HG03135 (cell line): ENCODE data around the gene NPHS1.
"Not testable (repeated sequence)": the region's sequence is repeated elsewhere in the genome, so short reads cannot be mapped to it uniquely, and the experiment has no call there.

Source experiments
- ATAC-seq: cut with Tn5 transposase; IDR thresholded peaks from one replicate; pipeline ENCODE4 v1.9.1; 2021; ENCODE audit warnings: mild to moderate bottlenecking, moderate library complexity; ENCODE audit not compliant: unreplicated experiment

The NPHS1 gene

DNA sequence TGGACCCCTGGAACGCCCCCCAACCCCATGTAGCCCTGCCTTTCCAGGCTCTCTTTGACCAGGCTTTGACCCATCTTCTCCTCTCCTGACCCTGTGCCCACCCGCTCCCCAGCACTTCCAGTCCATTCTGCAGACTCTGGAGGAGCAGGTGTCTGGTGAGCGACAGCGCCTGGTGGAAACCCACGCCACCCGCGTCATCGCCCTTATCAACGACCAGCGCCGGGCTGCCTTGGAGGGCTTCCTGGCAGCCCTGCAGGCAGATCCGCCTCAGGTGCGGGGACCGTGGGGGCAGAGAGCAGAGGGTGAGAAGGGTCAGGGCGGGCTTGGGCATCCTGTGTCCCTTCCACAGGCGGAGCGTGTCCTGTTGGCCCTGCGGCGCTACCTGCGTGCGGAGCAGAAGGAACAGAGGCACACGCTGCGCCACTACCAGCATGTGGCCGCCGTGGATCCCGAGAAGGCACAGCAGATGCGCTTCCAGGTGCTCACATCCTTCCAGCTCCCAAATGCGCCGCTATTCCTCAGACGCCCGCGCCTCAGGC is 22.2 kb upstream of the NPHS1 start:
- no peak for ATAC-seq

DNA sequence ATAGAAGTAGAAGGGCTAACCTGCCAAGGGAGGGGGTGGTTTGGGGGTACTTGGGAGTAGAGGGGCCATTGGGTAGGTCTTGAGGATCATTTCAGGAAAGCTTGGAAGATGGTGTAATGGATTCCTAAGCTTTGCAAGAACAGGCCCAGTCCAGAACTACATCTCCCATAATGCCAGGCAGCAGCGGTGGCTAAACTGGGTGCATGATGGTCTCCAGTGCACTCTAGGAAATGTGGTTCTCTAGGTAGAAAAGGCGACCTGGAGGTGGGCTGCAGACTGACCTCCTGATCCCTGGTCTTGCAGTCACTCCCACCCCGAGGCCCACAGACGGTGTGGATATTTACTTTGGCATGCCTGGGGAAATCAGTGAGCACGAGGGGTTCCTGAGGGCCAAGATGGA is 19.9 kb upstream of the NPHS1 start:
- ATAC-seq = no peak

DNA sequence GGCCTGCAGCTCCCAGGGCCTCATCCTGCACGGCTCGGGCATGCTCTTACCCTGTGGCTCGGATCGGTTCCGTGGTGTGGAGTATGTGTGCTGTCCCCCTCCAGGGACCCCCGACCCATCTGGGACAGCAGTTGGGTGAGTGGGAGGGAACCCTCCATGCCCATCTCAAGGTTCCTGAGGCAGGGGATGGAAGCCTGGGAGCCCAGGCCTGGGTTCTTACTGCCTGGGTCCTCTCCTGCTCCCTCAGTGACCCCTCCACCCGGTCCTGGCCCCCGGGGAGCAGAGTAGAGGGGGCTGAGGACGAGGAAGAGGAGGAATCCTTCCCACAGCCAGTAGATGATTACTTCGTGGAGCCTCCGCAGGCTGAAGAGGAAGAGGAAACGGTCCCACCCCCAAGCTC is 19.3 kb upstream of the NPHS1 start:
- ATAC-seq = no peak

DNA sequence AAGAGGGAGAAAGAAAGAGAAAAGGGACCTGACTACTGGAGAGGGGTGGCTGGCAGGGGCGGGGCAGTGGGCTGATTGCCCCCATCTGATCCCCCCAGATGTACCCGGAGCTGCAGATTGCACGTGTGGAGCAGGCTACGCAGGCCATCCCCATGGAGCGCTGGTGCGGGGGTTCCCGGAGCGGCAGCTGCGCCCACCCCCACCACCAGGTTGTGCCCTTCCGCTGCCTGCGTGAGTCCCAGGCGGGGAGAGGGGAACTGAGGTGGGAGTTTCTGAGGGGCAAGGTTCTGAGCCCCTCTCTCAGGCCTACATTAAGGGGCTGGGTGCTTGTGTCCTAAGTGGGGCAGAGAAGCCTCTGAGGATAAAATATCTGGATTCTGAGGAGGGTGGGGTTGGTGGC is 18.5 kb upstream of the NPHS1 start:
- no peak for ATAC-seq

DNA sequence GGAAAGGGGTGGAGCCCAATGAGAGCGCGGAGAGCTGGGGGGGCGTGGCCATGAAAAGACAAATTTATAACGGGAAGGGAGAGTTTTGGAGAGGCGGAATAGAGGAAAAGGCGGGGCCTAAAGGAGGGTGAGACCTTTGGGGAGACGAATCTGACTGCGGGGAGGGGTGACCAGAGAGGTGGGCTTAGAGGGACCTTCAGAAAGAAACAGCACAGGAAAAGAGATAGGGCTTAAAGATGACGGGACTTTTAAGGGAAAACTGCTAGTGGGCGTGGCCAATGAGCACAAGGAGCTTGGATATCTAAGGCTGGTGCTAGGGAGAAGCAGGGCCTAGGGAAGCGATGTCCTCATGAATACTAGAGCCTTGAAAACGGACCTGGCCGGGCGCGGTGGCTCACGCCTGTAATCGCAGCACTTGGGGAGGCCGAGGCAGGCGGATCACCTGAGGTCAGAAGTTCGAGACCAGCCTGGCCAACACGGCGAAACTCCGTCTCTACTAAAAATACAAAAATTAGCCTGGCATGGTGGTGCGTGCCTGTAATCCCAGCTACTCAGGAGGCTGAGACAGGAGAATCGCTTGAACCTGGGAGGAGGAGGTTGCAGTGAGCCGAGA is 17.9 kb upstream of the NPHS1 start:
- not testable (repeated sequence) for ATAC-seq

DNA sequence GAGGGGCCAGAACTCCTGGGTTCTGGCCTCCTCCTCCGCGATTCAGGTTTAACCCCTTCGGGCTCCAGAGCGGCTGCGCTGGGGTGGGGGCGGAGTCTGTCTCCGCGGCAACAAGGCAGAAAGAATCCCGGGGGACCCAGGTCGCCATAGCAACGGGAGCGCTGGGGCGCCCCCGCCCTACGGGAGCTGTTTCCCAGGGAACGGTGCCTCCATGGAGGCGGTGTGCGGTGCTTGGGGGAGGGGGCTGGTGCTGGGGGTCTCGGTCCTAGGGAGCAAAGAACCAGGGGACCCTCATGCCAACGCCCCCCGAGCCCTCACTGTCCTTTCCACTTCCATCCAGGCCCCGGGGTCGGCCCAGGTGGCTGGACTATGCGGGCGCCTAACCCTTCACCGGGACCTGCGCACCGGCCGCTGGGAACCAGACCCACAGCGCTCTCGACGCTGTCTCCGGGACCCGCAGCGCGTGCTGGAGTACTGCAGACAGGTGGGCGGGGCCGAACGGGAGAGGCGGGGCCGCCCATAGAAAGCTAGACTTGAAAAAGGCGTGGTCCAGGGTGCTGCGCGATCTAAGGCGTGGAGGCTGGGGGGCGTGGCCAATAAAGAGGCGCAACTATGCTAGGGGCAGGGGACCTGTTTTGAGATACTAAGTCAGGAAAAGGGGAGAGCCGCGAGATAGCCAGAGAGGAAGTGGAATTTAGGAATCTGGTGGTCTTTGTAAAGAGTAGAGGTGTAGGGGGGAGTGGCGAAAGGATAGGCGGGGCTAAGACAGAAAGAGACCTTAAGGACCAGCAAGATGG is 17.2 kb upstream of the NPHS1 start:
- ATAC-seq = no peak

DNA sequence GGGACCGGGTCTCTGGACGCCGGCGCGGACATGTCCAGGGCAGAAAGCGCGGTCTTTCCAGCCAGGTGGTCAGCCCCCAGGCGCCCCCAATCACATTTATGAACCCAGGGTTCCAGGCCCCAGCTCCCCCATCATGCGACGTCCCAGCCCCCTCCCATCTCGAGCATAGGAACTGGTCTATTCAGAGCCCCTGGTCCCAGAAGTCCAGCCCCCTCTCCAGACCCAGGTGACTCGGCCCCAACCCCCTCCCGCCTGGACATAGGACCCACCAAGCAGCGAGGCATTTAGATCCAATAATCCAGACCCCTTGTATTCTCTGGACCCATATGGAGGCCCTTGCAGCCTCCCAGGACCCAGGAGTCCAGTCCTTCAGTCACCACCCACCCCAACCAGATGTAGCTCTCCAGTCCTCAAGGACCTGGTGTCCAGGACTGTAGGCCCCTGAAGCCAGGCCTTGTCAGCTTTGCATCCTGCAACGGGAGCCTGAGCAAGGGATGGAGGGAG is 16.6 kb upstream of the NPHS1 start:
- ATAC-seq = no peak

DNA sequence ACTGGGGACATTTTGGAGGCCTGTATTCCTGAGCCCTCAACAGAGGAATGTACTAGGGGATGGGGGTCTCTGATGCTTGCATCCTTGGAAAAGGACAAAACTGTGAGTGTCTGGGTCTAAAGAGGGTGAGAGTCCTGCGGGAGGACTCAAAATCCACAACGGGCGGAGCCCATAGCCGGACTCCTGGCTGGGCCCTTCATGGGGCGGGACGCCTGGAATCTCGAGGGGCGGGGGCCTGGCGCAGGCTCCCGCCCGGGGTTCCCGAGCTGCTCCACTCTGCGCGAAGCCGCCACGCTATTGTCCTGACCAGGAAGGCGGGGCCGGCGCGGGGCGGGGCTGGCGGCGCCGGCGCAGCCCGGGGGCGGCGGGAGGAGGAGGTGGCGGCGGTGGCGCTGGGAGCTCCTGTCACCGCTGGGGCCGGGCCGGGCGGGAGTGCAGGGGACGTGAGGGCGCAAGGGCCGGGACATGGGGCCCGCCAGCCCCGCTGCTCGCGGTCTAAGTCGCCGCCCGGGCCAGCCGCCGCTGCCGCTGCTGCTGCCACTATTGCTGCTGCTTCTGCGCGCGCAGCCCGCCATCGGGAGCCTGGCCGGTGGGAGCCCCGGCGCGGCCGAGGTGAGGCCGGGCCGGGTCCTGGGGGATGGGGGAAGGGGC is 16.0 kb upstream of the NPHS1 start, which contains the start of gene APLP1:
APLP1 (plus strand) TSS at position 403 of the 651 bp plus-strand sequence; CDS start at position 466, 63 bp downstream.
- ATAC-seq = no peak

DNA sequence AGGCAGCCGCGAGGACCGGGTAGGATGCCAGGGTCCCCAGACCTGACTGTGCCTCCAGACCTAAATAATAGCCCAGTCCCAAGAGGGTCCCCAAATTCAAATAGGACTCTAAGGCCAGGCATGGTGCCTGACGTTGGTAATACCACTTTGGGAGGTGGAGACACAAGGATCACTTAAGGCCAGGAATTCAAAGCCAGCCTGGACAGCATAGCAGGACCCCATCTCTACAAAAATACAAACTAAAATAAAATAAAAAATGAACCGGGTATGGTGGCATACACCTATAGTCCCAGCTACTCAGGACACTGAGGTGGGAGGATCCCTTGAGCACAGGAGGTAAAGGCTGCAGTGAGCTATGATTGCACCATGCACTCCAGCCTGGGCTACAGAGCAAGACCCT is 10.7 kb upstream of the NPHS1 start:
- no peak for ATAC-seq

DNA sequence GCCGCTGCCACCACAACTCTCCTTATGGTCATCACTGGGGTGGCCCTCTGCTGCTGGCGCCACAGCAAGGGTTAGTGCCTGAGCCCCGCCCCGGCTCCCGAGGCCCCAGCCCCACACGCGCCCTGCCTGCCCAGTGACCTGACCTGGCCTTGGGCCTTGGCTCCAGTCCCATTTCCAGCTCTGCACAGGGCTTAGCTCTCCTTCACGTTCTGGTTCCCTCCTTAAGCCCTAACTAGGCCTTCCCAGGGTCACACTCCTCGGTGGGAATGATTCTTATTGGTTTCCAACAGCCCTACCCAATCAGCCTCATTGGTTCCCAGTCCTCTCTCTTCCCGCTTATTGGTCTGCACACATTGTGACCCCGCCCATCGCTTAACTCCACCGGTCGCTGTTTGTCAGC is 10.2 kb upstream of the NPHS1 start:
- no peak for ATAC-seq

DNA sequence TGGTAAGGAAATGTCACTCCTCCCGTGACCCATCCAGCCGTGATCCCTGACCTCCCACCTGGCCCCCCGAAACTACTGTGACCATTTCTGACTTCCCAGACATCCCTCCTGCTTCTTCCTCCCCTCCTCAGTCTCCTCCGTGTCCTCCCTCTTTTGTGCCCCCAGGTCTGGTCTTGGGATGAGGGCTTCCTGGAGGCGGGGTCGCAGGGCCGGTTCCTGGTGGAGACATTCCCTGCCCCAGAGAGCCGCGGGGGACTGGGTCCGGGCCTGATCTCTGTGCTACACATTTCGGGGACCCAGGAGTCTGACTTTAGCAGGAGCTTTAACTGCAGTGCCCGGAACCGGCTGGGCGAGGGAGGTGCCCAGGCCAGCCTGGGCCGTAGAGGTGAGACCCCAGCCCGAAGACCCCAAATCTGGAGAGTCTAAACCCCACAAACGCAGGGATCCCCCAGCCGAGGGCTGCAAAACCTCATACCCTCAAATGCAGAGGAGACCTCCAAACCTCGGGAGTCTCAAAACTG is 9.4 kb upstream of the NPHS1 start:
- no peak for ATAC-seq

DNA sequence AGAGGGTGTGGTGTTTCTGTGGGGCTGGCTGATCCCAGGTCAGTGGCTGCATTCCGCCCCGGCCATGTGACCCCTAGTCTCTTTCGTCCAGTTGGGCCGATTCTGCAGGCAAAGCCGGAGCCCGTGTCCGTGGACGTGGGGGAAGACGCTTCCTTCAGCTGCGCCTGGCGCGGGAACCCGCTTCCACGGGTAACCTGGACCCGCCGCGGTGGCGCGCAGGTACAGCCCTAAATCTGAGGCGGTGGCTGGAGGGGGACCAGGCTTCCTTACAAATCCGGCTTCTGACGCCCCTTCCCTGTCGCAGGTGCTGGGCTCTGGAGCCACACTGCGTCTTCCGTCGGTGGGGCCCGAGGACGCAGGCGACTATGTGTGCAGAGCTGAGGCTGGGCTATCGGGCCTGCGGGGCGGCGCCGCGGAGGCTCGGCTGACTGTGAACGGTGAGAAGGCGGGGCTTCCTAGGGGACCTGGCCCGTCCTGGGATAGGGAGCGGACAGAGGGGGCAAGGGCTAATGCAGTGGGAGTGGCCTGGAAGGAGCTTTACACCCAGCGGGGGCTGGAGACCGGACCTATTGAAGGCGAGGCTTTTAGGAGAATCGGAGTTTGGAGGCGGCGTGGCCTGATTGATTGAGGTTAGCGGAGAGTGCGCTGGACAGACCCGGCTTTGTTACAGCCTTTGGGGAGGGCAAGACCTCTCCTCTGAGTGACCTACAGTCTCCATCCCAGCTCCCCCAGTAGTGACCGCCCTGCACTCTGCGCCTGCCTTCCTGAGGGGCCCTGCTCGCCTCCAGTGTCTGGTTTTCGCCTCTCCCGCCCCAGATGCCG is 8.7 kb upstream of the NPHS1 start:
- no peak for ATAC-seq

DNA sequence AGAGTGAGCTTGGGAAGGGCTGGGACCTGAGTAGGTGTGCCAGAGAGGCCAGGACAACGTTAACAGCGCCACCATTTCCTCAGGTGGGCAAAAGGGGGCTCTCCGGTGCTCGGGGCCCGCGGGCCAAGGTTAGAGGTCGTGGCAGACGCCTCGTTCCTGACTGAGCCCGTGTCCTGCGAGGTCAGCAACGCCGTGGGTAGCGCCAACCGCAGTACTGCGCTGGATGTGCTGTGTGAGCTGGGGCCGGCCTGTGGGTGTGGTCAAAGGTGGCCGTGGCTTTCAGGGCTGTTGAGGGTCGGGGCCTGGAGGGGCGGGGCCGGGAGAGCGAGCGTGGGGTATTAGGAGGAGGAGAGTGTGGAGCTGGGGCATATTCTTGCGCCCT is 8.1 kb upstream of the NPHS1 start:
- no peak for ATAC-seq

DNA sequence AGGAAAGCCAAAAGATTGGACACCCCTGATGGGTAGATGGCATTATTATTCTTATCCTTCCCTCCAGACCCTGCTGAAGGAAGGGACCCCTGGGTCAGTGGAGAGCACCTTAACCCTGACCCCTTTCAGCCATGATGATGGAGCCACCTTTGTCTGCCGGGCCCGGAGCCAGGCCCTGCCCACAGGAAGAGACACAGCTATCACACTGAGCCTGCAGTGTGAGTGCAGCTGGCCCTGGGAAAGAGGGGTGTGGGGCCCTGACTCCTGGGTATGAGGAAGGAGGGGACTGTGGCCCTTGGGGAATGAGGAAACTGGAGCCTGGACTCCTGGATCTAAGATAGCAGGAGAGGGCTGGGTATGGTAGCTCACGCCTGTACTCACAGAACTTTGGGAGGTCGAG is 7.1 kb upstream of the NPHS1 start:
- no peak for ATAC-seq

DNA sequence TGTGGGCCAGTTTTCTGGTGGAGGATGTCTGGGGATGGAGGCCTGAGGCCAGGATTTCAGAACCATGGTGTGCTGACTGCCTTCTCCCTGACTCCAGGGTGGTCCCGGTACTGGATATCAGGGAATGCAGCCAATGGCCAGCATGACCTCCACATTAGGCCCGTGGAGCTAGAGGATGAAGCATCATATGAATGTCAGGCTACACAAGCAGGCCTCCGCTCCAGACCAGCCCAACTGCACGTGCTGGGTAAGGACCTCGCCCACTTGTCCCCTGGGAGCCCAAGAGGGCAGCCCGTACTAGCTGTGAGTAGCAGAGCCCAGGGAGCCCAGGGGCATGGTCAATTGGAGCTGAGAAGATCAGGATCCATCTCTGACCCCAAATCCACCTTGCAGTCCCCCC is 6.0 kb upstream of the NPHS1 start:
- no peak for ATAC-seq

DNA sequence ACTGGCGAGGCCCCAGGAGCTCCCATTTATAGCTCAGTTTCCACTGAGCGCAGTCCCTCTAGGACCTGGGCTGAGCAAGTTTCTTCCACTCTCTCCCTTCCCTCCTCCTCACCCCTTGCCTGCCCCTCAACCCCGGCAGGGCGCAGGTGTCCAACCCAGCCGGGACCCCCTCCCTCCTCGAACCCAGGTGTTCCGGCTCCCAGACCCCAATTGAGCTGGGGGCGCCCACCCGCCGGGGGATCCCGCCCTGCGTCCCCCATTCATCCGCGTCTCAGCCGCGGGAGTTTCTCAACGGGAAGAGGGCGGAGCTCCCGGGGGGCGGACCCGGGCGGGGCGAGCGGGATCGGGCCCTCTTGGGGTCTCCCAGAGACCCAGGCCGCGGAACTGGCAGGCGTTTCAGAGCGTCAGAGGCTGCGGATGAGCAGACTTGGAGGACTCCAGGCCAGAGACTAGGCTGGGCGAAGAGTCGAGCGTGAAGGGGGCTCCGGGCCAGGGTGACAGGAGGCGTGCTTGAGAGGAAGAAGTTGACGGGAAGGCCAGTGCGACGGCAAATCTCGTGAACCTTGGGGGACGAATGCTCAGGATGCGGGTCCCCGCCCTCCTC is 4.3 kb upstream of the NPHS1 start, which contains the start of gene KIRREL2:
KIRREL2 (plus strand) TSS at position 366 of the 604 bp plus-strand sequence; CDS start at position 575, 209 bp downstream.
- no peak for ATAC-seq

DNA sequence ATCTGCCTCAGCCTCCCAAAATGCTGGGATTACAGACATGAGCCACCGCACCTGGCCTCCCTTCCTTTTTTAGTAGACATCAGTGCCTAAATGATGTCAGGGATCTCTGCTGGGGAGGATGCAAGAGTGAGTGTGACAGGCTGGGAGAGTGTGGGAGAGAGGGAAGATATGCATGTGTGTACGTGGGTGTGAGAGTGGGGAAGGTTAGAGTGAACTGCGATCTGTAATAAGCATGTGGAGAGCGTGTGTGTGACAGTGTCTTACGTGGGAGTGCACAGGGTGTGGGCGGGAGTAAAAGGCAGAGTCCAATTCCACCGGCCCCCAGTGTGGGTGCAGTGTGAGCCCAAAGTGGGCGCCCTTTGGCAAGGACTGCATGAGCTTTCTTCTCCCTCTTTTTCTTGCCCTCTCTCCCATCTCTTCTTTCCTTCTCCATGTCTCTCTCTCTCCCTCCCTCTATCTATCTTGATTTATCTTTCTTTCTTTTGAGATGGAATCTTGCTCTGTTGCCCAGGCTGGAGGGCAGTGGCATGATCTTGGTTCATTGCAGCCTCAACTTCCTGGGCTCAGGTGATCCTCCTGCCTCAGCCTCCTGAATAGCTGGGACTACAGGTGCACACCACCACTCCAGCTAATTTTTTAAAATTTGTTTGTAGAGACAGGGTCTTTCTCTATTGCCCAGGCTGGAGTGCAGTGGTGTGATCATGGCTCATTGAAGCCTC is 893 bp upstream of the NPHS1 start:
- ATAC-seq = no peak

DNA sequence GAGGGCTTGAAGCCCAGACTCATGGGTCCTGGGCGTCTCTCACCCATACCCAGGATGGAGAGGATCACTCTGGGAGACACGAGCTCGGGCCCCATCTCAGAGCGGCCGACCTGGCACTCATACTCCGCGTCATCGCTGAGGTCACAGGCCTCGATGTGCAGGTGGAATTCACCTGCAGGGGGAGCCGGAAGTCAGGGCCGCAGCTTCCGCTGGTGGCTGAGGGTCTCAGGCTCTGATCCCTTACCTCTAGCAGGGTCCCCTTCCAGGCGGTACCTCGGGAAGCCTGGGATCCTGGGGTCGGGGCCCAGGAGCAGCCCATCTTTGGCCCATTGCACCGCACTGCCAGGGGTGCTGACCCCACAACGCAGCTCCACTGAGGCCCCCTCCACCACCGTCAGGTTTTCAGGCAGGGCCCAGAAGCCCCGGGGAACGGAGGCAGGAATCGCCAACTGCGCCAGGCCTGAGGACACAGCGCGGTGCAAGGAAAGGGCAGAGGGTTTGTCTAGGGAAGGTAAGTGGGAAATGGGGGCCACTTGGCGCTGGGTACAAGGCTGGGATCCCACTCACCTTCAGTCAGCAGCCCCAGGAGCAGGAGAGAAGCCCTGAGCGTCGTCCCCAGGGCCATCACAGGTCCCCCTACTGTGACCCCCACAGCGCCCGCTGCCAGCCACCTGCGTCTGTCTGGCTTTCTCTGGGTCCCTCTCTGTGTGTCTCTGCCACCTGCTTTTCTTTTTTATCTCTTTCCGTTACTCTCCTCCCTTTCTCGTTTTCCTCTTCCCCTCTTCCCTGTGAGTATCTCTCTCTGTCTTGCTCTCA is 883 bp downstream of the NPHS1 start:
- no peak for ATAC-seq
